ENCODE measurements around the gene RPL36.

GRCh38 chr19:5679289-5680083 lies 10.6 kb upstream of the RPL36 start:
- TF ChIP-seq CTCF (IDR thresholded peaks at IDR 0.05; ENCODE audit: borderline replicate concordance, extremely low read depth, low read length, poor library complexity, severe bottlenecking), result no peak
- TF ChIP-seq EZH2 (IDR thresholded peaks at IDR 0.05; ENCODE audit: borderline replicate concordance, low read depth, low read length, severe bottlenecking), result no peak

Measured in DND-41 (cell line).